Thymus (tissue), 11 donors: ENCODE results near the gene ARL16. TPM values are rescaled to one million over a fixed set of nuclear protein-coding genes. Genes with fewer than 3 reads are reported as not detected.
A peak's percentile ranks its signal among the peaks of the same experiment; 100 is the strongest.

Experiments
- DNase-seq, 9 donors: peaks; one replicate each; pipeline ENCODE4 v3.0.0-alpha.2; 2013; ENCODE audit warnings: low spot score in 9 of 9, low read depth in 6 of 9, missing footprints in 1 of 9
- H3K27ac ChIP-seq, 2 donors: one replicate each; pipeline ENCODE4 v1.5.1; 2013; ENCODE audit warnings: control low read depth in 1 of 2, low read depth in 1 of 2, low read length in 1 of 2, mild to moderate bottlenecking in 1 of 2, moderate library complexity in 1 of 2
- H3K27me3 ChIP-seq, 2 donors: one replicate each; pipeline ENCODE4 v1.5.1; 2013; ENCODE audit warnings: low read length in 1 of 2; ENCODE audit not compliant: control insufficient read depth in 2 of 2, insufficient read depth in 1 of 2
- H3K36me3 ChIP-seq, 2 donors: one replicate each; pipeline ENCODE4 v1.5.1; 2013; ENCODE audit warnings: low read length in 1 of 2, mild to moderate bottlenecking in 1 of 2, moderate library complexity in 1 of 2; ENCODE audit not compliant: control insufficient read depth in 2 of 2, insufficient read depth in 2 of 2
- H3K4me1 ChIP-seq, 2 donors: one replicate each; pipeline ENCODE4 v1.5.1; 2013; ENCODE audit warnings: low read length in 2 of 2; ENCODE audit not compliant: control insufficient read depth in 2 of 2, insufficient read depth in 2 of 2
- H3K4me3 ChIP-seq, 2 donors: one replicate each; pipeline ENCODE4 v1.5.1; 2013; ENCODE audit warnings: low read length in 2 of 2, control low read depth in 1 of 2, mild to moderate bottlenecking in 1 of 2
- H3K9me3 ChIP-seq, 2 donors: one replicate each; pipeline ENCODE4 v1.5.1; 2013; ENCODE audit warnings: low read length in 1 of 2, mild to moderate bottlenecking in 1 of 2; ENCODE audit not compliant: control insufficient read depth in 2 of 2, insufficient read depth in 1 of 2
- WGBS: extraction: QIAGEN DNeasy Blood & Tissue Kit; methylation state at CpG from one replicate; pipeline ENCODE4 v1.1.7; 2013; 5-methylcytosine and 5-hydroxymethylcytosine counted together
- polyA plus RNA-seq: library from polyadenylated mRNA; stranded (reverse); fragments of 200-250 nt; gene quantifications from one replicate; pipeline ENCODE4 v1.2.3, GENCODE V29; 2013
- total RNA-seq: library from RNA; stranded (reverse); fragments of 120-200 nt; gene quantifications from one replicate; pipeline ENCODE4 v1.2.4, GENCODE V29; 2013
- donor health status: healthy.

ARL16 gene
- total and polyA plus RNA-seq, 2 donors = 23.0 to 129 TPM

DNA sequence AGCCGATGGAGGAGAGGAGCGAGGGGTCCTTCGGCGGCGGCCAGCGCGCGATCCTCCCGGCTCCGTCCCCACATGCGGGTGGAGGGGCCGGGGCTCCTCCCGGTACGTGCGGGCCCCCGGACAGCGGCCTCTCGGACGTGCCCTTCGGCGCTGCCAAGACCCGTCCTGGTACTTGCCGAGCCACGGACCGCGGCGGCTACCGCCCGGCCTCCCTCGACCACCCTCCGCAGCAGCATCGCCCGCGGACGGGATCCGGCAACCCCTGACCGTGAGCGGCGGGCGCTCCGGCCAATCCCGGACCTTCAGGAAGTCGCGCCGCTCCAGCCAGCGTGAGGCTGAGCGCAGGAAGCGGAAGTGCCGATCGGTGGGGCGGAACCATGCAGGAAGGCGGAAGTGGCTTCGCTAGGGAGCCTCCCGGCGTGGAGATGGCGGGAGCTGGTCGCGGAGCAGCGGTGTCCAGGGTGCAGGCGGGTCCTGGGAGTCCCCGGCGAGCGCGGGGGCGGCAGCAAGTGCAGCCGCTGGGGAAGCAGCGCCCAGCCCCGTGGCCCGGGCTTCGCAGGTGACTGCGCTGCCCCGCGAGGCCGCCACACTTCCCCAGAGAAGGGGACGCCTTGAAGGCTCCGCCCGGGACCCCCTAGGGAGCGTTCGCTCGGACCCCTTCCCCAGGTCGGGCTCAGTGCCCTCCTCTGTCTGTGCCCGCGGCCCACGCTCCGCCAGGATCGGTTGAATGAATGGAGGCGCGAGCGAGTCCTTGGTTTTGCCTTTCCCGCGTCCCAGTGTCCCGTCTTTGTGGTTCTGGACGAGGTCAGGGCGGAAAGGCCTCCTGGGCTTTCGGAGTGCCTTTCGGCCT lies 17.0 kb downstream of the ARL16 start, which contains the start of the genes CCDC137 and OXLD1:
Gene CCDC137, plus strand, starts transcription at position 396 of the 850 bp plus-strand sequence. Its CDS starts 30 bp downstream, at position 426.
Gene OXLD1, minus strand, starts transcription at position 264 of the 850 bp plus-strand sequence. Its CDS starts 28 bp downstream, at position 236.
- H3K9me3 ChIP-seq = no peaks in the 10 kb centered on the region
- peak; percentile 83 to 96 (median 89) for DNase-seq
- H3K36me3 ChIP-seq = peaks cover 30 to 33% of the 10 kb centered on the region in 2 donors
- peak within 1 kb of the TSS; percentile 80 to 91 for H3K27ac ChIP-seq
- H3K4me3 ChIP-seq = peak within 1 kb of the TSS; percentile 91 to 93
- H3K27me3 ChIP-seq = no peaks in the 10 kb centered on the region
- peaks cover 5 to 46% of the 10 kb centered on the region in 2 donors for H3K4me1 ChIP-seq
- WGBS = under 1% methylated on average over 96 of the region's 96 CpGs

DNA sequence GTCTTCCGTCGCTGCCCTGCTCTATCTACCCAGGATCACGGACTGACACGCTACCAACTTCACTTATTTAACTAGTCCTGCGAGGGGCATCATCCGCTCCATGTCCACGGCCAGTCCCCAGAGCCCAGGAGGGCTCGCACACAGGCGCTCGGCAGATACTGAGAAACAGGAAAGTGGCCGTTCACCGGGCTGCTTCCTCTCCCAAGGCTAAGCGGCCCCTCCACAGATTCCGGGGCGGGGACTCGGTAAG lies 17.6 kb downstream of the ARL16 start:
- Histone ChIP-seq H3K4me1 (peaks cover 5 to 46% of the 10 kb centered on the region in 2 donors), H3K36me3 (peaks cover 24 to 27% of the 10 kb centered on the region in 2 donors), H3K27me3 (no peaks in the 10 kb centered on the region), H3K9me3 (no peaks in the 10 kb centered on the region), H3K27ac (peak overlapping the region; percentile 80 to 91), H3K4me3 (peak overlapping the region; percentile 91 to 93)
- WGBS = 2% methylated on average over 16 of the region's 16 CpGs
- peak in 2 of 9 donors; percentile 32 to 57 for DNase-seq

DNA sequence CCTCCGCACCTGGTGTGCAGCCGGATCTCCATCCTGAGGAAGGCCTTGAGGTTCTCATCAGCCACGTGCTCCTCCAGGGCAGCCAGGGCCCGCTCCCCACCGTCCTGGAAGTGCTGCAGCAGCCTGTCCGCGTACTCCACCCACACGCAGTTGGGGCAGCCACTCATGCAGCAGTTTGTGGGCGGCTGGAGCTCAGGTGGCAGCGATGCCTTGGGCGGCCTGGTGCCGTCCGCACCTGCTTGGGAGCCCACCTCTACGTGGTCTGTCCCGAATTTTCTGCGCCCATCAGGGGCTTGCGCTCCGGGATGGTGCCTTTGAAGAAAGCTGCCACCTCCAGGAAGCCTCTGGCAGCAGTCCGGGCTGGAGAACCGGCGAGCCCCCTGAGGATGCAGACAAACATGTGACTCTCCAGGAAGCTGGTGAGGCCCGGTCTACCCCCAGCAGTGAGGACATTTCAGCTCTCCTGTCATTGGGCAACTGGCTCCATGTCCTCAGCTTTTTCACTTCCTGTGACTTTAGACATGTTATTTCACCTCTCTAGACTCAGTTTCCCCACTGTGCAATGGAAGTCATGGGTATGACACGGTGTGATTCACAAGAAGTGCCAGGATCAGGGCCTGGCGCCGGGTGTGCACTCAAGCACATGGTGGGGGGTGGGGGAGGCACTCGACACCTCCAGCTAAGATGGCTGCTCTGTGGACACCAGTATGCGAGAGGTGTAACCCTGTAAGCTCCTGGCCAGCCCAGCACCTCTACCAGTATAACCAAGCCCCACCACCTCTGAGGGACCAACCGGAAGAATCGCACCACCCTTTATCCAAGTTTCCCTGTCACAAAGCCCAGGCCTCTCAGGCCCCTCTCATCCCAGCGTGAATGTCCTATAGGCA lies 18.1 kb downstream of the ARL16 start:
- H3K4me1 ChIP-seq = peaks cover 5 to 46% of the 10 kb centered on the region in 2 donors
- WGBS = 65% methylated on average over 30 of the region's 30 CpGs
- peak in 2 of 9 donors; percentile 23 to 49 for DNase-seq

DNA sequence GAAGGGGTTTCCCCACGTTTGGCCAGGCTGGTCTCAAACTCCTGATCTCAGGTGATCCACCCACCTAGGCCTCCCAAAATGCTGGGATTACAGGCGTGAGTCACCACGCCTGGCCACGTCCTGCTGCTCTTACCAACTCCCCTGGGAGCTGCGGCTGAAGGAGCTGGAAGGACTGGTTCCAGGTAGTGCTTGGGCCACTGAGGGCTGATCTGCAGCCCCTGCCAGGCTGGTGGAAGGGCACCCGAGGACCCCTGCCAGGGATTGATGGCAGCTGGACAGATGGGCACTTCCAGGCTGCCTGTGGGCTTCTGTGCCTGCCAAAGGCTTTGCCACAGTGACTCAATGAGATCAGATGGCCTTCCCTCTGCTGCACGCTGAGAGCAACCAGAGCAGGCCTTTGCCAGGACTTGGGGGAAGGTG lies 19.5 kb downstream of the ARL16 start:
- H3K36me3 ChIP-seq = peaks cover 6 to 11% of the 10 kb centered on the region in 2 donors
- H3K27me3 ChIP-seq = no peaks in the 10 kb centered on the region
- H3K27ac ChIP-seq = no peak overlapping the region
- peaks cover 5 to 46% of the 10 kb centered on the region in 2 donors for H3K4me1 ChIP-seq
- no peak for DNase-seq
- no peaks in the 10 kb centered on the region for H3K9me3 ChIP-seq
- WGBS = 98% methylated on average over 7 of the region's 7 CpGs
- H3K4me3 ChIP-seq = no peak overlapping the region

More for the DNA sequence above, 18.1 kb downstream of the ARL16 start:
- H3K4me3 ChIP-seq = peak overlapping the region; percentile 91 to 93
- H3K27me3 ChIP-seq = no peaks in the 10 kb centered on the region
- H3K9me3 ChIP-seq = no peaks in the 10 kb centered on the region
- H3K36me3 ChIP-seq = peaks cover 20 to 23% of the 10 kb centered on the region in 2 donors
- peak overlapping the region in 1 of 2 donors; percentile 80 for H3K27ac ChIP-seq

- WGBS = 98% methylated on average over 4 of the region's 4 CpGs
- DNase-seq = no peak
- Histone ChIP-seq H3K4me1 (peaks cover 0 to 37% of the 10 kb centered on the region in 2 donors), H3K9me3 (no peaks in the 10 kb centered on the region), H3K36me3 (peaks cover 4 to 6% of the 10 kb centered on the region in 2 donors), H3K27ac (no peak overlapping the region), H3K4me3 (no peak overlapping the region), H3K27me3 (no peaks in the 10 kb centered on the region)
These were observed 21.6 kb downstream of the ARL16 start for GRCh38 chr17:81662002-81662401.

GRCh38 chr17:81660441-81660840 lies 23.2 kb downstream of the ARL16 start:
- WGBS = 98% methylated on average over 9 of the region's 9 CpGs
- H3K4me3 ChIP-seq = no peak overlapping the region
- peaks cover 4 to 6% of the 10 kb centered on the region in 2 donors for H3K36me3 ChIP-seq
- no peak for DNase-seq
- no peak overlapping the region for H3K27ac ChIP-seq
- H3K4me1 ChIP-seq = peaks cover 0 to 36% of the 10 kb centered on the region in 2 donors
- H3K27me3 ChIP-seq = no peaks in the 10 kb centered on the region
- H3K9me3 ChIP-seq = no peaks in the 10 kb centered on the region

DNA sequence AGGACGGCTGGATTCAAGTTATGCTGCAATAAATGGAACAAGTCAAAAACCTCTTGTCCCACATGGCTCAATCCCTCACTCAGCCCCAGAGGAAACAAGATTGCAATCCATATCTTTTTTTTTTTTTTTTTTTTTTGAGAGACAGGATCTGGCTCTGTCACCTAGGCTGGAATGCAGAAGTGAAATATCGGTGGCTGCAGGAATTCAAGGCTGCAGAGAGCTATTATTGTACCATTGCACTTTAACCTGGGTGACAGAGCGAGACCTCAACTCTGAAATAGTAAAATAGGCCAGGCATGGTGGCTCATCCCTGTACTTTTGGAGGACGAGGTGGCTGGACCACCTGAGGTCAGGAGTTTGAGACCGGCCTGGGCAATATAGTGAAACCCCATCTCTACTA lies 24.6 kb downstream of the ARL16 start:
- Histone ChIP-seq H3K9me3 (no peaks in the 10 kb centered on the region), H3K4me1 (peaks cover 0 to 32% of the 10 kb centered on the region in 2 donors), H3K36me3 (no peaks in the 10 kb centered on the region), H3K27ac (no peak overlapping the region), H3K4me3 (no peak overlapping the region), H3K27me3 (no peaks in the 10 kb centered on the region)
- WGBS = 89% methylated on average over 5 of the region's 5 CpGs
- no peak for DNase-seq

GRCh38 chr17:81656835-81657234 lies 26.8 kb downstream of the ARL16 start:
- no peak for DNase-seq
- Histone ChIP-seq H3K27ac (no peak overlapping the region), H3K9me3 (no peaks in the 10 kb centered on the region), H3K4me3 (no peak overlapping the region), H3K27me3 (no peaks in the 10 kb centered on the region), H3K4me1 (peaks cover 5 to 29% of the 10 kb centered on the region in 2 donors), H3K36me3 (no peaks in the 10 kb centered on the region)
- 66% methylated on average over 4 of the region's 4 CpGs for WGBS
